ENCODE measurements around the gene FMO1. TPM values are rescaled to one million over a fixed set of nuclear protein-coding genes. Genes with fewer than 3 reads are reported as not detected.

FMO1 gene
- total and polyA plus RNA-seq, 2 of the 8 experiments (the other 6 are each of a cell fraction or from before 2014, with no cell fraction given), result 0.11 TPM; not detected in 1

- H3K14ac ChIP-seq (ENCODE audit: insufficient read length), result no peak overlapping the region
- H2BK15ac ChIP-seq (ENCODE audit: low read length), result no peak overlapping the region
- H3K4me1 ChIP-seq (replicated peaks in 1 of 4; ENCODE audit: control insufficient read depth in 3 of 4, insufficient read depth in 4 of 4, low read length in 3 of 4), result peaks cover 5 to 30% (median 16%) of the 10 kb centered on the region in 4 experiments; a peak in 6 of 7 replicates
- H3K36me3 ChIP-seq (ENCODE audit: control insufficient read depth in 2 of 4, insufficient read depth in 4 of 4, low read length in 3 of 4), result no peaks in the 10 kb centered on the region
- peak overlapping the region; percentile 12 for H3K56ac ChIP-seq (replicated peaks; ENCODE audit: insufficient read length, low read depth, low read length)
- 0 out of 7 replicates have a peak overlapping the region, but pooled peaks of 1 of the 4 experiments have one; percentile 14 for H3K9ac ChIP-seq (replicated peaks in 1 of 4; ENCODE audit: extremely low read depth in 1 of 4, low read depth in 3 of 4, low read length in 3 of 4)
- no peak overlapping the region for H2AFZ ChIP-seq (ENCODE audit: low read length)
- peak overlapping the region; percentile 95 for H2BK20ac ChIP-seq (ENCODE audit: low read length)
- FAIRE-seq (no peak), DNase-seq (ENCODE audit: low read depth in 1 of 2, low spot score in 2 of 2) (no peak)
- no peaks in the 10 kb centered on the region for H3K79me1 ChIP-seq (ENCODE audit: low read depth, low read length)
- peak overlapping the region; percentile 56 for H3K27ac ChIP-seq (ENCODE audit: low read depth, low read length)
- peak overlapping the region; percentile 100 for H2BK5ac ChIP-seq (ENCODE audit: low read depth, low read length)
- 72% methylated on average over 2 of the region's 2 CpGs; no CpG with 5 or more reads in 1 of the 2 experiments for WGBS, 2 experiments (ENCODE audit: extremely low coverage in 1 of 2, insufficient coverage in 1 of 2, insufficient read length in 1 of 2, insufficient replicate concordance in 2 of 2, low coverage in 1 of 2, low lambda C conversion rate in 2 of 2, missing lambda C conversion rate in 1 of 2)
- H4K20me1 ChIP-seq (replicated peaks in 1 of 2; ENCODE audit: control insufficient read depth in 1 of 2, insufficient read depth in 2 of 2, low read length in 2 of 2), result no peaks in the 10 kb centered on the region
- peak overlapping the region; percentile 99 for H3K4ac ChIP-seq (replicated peaks; ENCODE audit: insufficient read length, low read depth, low read length)
- H4K91ac ChIP-seq (replicated peaks; ENCODE audit: insufficient read length, low read length), result peak overlapping the region; percentile 100
- H3K27me3 ChIP-seq (replicated peaks in 1 of 4; ENCODE audit: control insufficient read depth in 3 of 4, extremely low read depth in 1 of 4, insufficient read depth in 3 of 4, low read length in 3 of 4), result no peaks in the 10 kb centered on the region
- H3K23ac ChIP-seq (ENCODE audit: insufficient read length), result no peak overlapping the region
- H2AK5ac ChIP-seq (ENCODE audit: low read depth, low read length), result peak overlapping the region; percentile 99
- H3K9me3 ChIP-seq (ENCODE audit: insufficient read depth in 2 of 2, low read depth in 1 of 2, low read length in 1 of 2), result no peaks in the 10 kb centered on the region
- peak overlapping the region; percentile 92; the same call in 1 of the 2 replicates for H3K18ac ChIP-seq (ENCODE audit: extremely low read depth, low read length)
- H3K79me2 ChIP-seq (ENCODE audit: control insufficient read depth in 1 of 2, insufficient read depth in 2 of 2, low read length in 2 of 2), result no peaks in the 10 kb centered on the region
- peak overlapping the region; percentile 89 for H2BK120ac ChIP-seq (replicated peaks; ENCODE audit: low read depth, low read length)
- no peaks in the 10 kb centered on the region for H3K23me2 ChIP-seq (ENCODE audit: low read depth, low read length)
- H2BK12ac ChIP-seq (ENCODE audit: low read depth, low read length), result peak overlapping the region; percentile 92
- ChIA-PET CTCF (ENCODE audit: partially characterized antibody) (interaction anchor here (0.6 to 6.0 kb wide), 5 partner anchors 9 to 280 kb away, joined by 3 to 45 read pairs (median 3); partner anchors contain the start of gene FMO4), POLR2A (ENCODE audit: partially characterized antibody) (interaction anchor here (1.0 to 2.8 kb wide), 3 partner anchors 9 to 40 kb away, joined by 3 to 9 read pairs (median 5); partner anchors contain the start of gene FMO4)
- no peak overlapping the region for H4K8ac ChIP-seq (ENCODE audit: extremely low read depth, insufficient read depth, low read length)
- H4K5ac ChIP-seq (ENCODE audit: insufficient read length, low read depth, low read length), result peak overlapping the region; percentile 49
- H3K4me3 ChIP-seq (ENCODE audit: extremely low read depth in 1 of 4, insufficient read depth in 2 of 4, low read depth in 3 of 4, low read length in 4 of 4), result no peak overlapping the region; a peak in 1 of 8 replicates
- peak overlapping the region; percentile 20 to 30; a peak in 1 of 4 replicates for H3K4me2 ChIP-seq (ENCODE audit: insufficient read depth in 1 of 2, low read depth in 2 of 2, low read length in 2 of 2)
- TF ChIP-seq, protein P1, sequence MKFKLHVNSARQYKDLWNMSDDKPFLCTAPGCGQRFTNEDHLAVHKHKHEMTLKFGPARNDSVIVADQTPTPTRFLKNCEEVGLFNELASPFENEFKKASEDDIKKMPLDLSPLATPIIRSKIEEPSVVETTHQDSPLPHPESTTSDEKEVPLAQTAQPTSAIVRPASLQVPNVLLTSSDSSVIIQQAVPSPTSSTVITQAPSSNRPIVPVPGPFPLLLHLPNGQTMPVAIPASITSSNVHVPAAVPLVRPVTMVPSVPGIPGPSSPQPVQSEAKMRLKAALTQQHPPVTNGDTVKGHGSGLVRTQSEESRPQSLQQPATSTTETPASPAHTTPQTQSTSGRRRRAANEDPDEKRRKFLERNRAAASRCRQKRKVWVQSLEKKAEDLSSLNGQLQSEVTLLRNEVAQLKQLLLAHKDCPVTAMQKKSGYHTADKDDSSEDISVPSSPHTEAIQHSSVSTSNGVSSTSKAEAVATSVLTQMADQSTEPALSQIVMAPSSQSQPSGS (IDR thresholded peaks at IDR 0.05; ENCODE audit: low read length), result no peak
- TF ChIP-seq POLR2A (IDR thresholded peaks at IDR 0.05; ENCODE audit: control extremely low read depth in 1 of 2, low read depth in 2 of 2, low read length in 2 of 2), result no peak
- TF ChIP-seq ZNF274 (IDR thresholded peaks at IDR 0.05; ENCODE audit: borderline replicate concordance, extremely low read depth, low read length), result no peak
- no peak for TF ChIP-seq MAX (IDR thresholded peaks at IDR 0.05)
- no peak for TF ChIP-seq EGR1 (IDR thresholded peaks at IDR 0.05; ENCODE audit: borderline replicate concordance, low read depth, low read length)
- TF ChIP-seq CREB1 (IDR thresholded peaks at IDR 0.05), result no peak
- no peak for TF ChIP-seq SIN3A (conservative IDR thresholded peaks at IDR 0.05 in 1 of 2, IDR thresholded peaks at IDR 0.05 in 1 of 2; ENCODE audit: low read depth in 1 of 2, low read length in 2 of 2)
- TF ChIP-seq RNF2 (IDR thresholded peaks at IDR 0.05; ENCODE audit: borderline replicate concordance, low read depth, low read length, missing control alignments, poor library complexity, severe bottlenecking), result no peak
- TF ChIP-seq TCF12 (IDR thresholded peaks at IDR 0.05; ENCODE audit: low read depth, low read length), result no peak
- TF ChIP-seq TEAD4 (IDR thresholded peaks at IDR 0.05; ENCODE audit: low read depth, low read length), result no peak
- TF ChIP-seq TBP (IDR thresholded peaks at IDR 0.05; ENCODE audit: low read depth, low read length), result no peak
- TF ChIP-seq BCL11A (IDR thresholded peaks at IDR 0.05; ENCODE audit: low read depth in 2 of 2, low read length in 2 of 2), result no peak
These were observed 51.0 kb downstream of the FMO1 start for GRCh38 chr1:171299342-171299741.

Data from H1 (cell line).